Tongue (tissue), 2 donors: ENCODE measurements around the gene RAB6A. TPM values are rescaled to one million over a fixed set of nuclear protein-coding genes. Genes with fewer than 3 reads are reported as not detected.
A peak's percentile ranks its signal among the peaks of the same experiment; 100 is the strongest.

Experiments
- DNase-seq: peaks from one replicate; pipeline ENCODE4 v3.0.0-alpha.2; 2015
- total RNA-seq: library from RNA; depleted of rRNA; stranded (reverse); fragments of >200 nt; gene quantifications from one replicate; pipeline ENCODE4 v1.2.3, GENCODE V29; 2014

RAB6A gene
- total RNA-seq, 1 donor from 2014 or later = 158 TPM

DNA sequence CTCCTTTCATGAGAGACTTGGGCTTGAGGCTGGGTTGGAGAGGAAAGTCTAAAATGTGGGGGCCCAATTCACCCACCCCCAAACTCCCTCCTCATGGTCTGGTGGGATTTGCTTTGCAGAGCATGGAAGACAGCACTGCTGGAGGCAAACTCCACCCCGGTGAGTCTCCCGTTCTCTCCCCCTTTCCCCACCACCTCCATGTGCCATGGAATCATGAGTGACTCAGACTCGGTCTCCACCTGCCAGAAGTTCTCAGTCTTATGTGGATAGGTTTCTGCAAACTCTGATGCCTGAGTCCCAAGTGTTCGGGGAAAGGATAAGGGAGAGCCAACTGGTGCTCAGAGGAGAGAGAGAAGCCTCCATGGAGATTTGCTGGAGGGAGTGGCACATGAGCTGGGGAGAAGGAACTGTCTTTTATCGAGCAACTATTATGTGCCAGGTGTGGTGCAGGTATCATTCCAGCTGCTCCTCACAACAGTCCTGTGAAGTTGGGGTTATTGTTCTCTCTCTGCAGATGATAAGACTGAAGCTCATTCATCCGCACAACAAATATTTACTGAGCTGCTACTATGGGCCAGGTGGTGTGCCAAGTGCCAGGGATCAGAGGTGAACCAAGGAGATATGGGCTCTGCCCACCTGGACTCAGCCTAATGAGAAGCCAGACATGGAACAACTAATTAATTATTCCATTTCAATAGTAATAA, 107.9 kb downstream of the RAB6A start:
- DNase-seq = no peak

DNA sequence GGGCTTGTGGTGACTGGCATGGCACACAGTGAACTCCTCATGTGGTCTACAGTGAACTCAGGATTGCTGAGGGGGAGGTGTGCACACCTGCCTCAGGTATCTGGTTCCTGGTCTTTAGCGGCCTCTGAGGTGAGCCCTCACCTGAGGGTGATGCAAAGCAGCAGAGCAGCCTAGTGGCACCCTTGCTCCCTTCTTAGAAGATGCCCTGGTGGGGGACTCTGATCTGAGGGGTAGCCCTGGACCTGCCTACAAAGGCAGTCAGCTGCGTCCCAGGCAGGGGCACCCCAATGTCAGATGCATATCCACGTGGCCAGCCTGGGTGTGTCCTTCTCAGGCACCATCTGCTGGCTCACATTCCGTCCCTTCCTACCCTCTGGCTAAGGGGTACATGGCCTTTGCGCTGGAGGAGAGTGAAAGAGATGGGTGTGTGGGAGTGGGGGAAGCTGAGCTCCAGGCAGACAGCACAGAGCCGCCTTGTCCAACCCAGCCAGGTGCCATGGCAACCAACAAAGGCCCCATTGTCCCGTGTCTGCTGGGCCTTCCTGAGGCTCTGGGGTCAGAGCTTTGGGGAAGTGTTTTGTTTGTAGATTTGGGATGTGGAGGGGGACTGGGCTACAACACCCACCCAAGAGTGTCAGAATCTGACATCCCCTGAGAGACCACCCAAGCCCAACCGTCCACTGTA, 108.7 kb downstream of the RAB6A start:
- DNase-seq = peak; percentile 68

DNA sequence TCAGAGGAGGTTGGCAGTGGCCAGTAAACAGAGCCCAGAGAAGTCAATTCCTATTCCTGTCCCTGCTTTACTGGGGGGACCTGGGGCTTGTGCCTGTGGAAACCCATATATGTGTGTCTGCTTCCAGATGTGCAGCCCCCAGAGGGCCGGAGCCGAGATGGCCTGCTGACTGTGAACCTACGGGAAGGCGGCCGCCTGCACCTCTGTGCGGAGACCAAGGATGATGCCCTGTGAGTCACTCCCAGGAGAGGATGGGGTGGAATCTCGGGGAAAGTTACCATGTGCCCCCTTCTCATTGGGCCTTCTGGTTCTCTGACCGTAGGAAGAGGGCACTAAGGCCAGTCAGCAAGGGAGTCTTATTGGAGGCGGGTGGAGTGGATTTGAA, 109.2 kb downstream of the RAB6A start:
- DNase-seq = no peak

DNA sequence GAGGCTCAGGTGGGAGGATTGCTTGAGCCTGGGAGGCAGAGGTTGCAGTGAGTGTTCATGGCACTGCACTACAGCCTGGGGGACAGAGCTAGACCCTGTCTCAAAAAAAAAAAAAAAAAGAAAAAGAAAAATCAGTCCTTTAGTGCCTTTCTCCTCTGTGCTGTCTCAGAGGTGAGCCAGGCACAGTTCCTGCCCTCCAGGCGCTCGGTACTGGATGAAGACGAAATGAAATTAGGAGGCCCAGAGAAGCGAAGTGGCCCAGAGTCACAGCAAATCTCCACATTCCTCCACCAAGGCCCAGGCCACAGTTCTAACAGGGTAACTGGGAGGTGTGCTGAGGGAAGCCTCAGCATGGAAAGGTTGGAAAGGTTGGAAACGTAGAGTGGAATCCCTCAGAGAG, 109.6 kb downstream of the RAB6A start:
- DNase-seq = no peak

DNA sequence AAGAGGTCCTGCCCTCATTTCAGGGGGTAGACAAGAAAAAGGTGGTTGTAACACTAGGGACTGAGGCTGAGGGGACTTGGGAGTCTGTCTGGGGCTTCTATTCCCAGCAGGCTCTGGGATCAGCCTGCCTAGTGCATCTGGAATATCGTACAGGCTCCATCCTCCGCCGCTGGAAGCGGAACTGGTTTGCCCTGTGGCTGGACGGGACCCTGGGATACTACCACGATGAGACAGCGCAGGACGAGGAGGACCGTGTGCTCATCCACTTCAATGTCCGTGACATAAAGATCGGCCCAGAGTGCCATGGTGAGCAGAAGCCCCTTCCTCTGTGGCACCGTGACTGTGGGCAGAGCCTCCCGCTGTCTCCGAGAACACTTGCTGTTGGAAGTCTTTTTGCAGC, 110.5 kb downstream of the RAB6A start:
- DNase-seq = no peak

DNA sequence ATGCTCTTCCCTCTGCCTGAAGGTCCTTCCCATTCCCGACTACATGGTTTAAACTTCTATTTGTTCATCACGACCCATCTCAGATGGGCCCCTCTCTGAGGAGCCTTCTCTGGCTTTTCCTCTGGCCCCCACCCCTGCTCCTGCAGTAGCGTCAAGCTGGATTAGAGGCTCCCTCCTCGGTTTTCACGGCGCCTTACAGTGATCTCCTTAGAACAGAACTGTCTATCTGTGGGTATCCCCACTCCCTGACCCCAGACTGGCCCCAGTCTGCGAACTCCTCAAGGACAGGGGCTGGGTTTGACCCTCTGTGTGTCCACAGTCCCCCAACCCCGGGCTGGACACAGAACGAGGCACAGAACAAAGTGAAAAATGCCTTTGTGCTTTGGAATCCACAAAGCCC, 111.7 kb downstream of the RAB6A start:
- no peak for DNase-seq

DNA sequence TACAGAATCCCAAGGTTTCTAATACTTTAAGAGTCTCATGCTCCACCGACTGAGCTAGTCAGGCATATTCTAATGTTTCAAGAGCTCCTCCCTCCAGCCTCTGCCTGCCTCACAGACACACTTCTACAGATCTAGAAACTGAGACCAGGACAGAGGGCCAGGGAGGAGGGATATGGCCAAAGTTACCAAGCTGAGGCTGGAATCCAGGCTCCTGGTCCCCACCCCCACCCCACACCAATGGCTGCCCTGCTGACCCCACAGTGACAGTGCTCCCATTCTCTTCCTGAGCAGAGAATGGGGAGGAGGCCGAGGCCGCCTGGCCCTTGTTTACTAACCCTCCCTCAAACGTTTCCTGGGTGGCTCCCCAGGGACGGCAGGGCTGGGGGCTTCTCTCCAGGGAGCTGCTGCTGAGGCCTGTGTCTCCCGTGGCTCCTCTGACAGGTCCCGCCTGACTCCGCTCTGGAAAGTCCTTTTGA, 112.3 kb downstream of the RAB6A start:
- DNase-seq = no peak

DNA sequence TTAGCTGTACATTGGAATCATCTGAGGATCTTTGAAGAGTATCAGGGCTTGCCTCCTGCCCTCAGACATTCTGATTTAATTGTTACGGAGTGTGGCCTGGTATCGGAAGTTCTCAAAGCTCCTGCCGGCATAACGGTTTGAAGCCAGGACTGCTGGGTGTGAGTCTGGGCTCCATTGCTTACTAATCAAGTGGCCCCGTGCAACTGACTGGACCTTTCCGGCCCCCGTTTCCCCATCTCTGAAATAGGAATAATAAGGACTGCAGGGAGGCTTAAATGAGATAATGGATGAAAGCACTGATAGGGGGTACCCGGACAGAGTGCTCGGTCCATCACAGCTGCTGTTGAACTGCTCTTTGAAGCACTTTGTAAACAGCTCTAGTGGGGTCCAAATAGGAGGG, 112.8 kb downstream of the RAB6A start:
- no peak for DNase-seq

DNA sequence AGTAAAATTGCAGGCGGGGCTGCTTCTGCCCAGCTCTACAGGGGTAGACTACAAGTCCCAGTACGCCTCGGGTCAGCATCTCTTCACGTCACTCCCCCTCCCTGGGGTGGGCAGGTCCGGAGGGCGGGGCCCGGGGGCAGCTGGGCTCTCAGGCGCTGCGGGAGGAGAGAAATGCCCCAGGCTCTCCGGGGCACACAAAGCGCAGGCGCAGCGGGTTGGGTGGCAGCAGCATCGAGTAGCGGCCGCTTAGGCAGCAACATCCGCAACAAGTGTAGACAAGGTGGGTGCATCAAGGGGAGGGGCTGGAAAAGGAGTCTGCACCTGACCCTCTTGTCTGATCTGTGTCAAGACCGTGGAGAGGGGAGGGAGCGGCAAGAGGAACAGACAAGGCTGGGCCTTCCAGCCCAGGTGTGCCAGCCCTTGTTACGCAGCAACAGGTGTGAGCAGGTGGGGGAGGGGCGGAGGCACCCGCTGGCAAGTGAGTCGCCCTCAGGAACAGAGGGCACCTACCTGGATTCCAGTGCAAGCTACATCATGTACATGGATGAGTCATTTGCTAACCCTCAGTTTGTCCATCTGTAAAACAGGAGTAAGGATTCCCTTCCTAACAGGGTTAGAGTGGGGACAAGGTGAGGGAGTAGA, 113.3 kb downstream of the RAB6A start:
- DNase-seq = peak; percentile 90

DNA sequence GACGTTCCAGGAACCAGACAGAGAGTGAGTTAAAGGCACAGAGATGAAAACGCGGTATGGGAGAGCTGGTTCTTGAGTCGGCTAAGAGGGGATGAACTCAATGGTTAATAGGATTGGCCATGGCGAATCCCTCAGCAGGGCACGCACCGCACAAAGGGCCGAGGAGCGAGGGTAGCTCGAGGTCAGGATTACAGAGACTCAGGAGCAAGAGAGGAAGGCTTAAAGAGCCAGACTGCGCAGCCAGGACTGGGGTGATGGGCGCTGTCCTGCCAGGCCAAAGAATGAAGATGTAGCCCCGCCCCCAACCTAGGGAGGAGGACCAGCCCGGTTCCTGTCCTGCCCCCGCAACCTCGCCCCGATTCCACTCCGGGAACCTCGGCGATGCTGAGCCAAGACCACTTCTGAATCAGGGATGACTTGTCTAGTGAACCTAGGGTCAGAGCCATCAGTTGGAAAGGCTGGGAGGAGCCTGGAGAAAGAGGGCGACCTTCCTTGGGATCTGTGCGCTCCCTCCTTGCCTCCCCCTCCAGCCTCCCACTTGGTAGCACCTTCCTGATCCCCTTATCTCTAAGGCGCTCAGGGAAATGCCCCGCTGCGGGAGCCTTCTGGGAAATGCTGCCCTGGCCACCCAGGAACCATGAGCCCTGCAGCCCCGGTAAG, 114.8 kb downstream of the RAB6A start, which contains the start of gene PLEKHB1:
Gene PLEKHB1 (plus strand): TSS at position 610 of the 660 bp plus-strand sequence. CDS start 28 bp downstream, at position 638.
- no peak for DNase-seq

DNA sequence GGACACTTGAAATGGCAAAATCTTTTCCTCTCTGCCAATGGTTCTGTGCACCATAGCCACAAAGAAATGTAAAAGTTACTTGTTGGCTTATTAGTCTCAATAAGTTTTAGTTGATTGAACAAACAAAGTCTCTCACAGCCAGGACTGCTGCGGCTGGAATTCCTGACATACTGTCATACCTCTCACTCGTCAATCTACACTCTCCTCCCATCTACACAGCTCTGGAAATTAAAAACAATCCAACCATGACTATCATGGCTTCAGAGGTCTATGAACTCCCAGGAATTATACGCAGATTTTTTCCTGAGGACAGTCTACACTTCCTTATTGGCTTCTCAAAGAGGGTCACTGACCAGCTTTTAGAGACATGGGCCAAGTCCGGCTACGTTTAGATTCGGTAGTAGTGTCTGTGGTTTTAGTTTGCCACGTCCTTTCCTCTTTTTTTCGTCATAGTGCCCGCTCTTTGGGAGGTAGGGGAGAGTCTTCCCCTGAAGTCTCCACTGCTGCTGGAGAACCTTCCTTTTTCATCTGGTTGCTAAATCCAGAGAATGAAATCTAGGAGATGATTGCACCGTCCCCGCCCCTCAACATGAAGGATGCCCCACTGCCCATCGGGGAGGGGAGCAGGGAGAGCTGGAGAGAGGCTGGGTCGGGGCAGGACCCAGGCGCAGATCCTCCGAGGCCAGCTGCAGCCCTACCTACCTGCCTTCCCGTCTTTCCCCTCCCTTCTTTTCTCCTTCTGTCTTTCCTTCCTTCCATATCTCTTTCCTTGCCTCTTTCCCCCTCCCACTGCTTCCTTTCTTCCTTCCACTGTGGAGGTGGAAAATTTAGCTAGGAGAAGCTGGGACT, 115.5 kb downstream of the RAB6A start:
- DNase-seq = no peak

DNA sequence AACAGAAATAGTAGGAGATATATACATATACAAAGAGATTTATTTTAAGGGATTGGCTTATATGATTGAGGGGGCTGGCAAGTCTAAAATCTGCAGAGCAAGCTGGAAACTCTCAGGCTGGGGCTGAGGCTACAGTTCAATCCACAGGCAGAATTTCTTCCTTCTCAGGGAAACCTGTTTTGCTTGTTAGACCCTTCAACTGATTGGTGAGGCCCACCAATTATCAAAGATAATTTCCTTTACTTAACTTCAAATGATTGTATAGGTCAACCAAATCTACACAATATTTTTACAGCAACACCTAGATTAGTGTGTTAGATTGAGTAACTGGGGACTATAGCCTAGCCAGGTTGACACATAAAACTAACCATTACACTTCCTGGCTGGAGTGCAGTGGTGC, 119.2 kb downstream of the RAB6A start:
- no peak for DNase-seq

DNA sequence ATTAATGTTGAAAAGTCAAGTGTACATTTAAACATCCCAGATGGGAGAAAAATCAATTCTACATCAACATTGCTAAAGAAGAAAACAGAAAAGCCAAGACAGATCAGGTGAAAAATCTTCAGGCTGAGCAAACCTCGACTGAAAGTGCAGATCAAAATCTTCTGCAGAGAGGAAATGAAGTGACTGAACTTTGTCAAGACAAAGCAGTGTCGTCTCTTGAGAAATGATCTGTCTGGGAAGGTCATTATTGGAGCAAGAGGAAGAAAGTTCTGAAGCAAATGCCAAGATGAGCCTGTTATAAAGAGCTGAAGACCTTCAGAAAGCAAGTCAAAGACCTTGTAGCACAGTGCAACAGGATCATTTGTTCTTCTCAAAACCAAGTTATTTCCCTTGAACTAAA, 120.3 kb downstream of the RAB6A start:
- no peak for DNase-seq

DNA sequence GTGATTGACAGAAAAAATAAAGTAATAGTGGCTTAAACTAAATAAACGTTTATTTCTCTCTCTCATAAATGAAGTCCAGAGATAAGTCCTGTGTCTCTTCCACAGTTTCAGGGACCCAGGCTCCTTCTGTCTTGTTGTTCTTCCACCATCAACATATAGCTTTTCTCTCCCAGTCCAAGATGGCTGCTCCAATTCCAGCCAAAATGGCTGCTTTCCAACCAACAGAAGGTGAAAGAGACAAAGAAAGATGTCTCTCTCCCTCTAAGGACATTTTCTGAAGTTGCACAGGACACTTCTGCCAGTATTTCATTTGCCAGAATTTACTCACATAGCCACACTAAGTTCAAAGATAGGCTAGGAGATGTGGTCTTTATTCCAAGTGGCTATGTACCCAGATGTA, 123.9 kb downstream of the RAB6A start:
- no peak for DNase-seq

DNA sequence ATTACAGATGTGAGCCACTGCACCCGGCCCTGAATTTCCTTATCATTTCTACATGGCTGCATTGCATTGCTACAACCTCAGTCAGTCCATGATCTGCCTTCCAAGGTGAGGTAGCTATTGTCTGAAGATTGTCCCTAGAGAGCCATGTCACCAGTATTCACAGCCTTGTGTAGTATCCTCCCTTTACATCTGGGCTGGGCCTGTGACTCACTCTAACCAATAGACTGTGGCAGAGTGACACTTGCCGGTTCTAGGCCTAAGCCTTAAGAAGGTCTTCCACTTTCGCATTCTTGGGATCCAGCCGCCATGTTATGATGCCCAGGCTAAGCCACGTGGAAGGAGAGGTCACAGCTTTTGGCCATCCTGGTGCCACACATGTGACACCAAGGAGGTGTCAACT, 124.6 kb downstream of the RAB6A start:
- no peak for DNase-seq

DNA sequence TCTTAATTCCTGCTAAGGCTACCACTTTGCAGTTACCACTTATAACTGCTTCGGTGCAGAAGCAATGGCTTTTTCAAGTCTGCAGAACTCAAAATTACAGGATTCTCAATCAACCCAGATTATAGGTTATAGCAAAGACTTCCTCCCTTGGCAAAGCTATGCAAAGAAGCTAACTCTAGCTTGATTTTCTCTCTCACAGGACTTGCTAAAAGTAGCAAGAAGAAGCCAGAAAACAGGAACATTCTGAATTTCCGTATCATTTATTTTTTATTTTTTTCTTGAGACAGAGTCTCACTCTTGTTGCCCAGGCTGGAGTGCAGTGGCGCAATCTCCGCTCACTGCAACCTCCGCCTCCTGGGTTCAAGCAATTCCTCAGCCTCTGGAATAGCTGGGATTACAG, 125.2 kb downstream of the RAB6A start:
- no peak for DNase-seq

DNA sequence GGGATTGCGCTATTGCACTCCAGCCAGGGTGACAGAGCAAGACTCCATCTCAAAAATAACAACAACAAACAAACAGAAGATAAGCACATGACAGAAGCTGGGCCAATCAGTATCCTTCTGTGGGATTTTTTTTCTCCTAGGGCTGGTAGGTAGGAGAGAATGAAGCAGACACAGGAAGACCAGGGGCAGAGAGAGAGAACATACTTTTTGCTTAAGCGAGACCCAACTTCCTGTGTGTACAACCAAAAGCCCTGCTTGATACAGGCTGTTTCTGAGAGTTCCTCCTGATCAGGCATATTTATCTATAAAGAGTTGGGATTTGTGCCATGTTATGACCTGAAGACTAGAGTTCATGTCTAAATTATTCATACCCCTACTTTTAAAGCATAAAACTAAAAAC, 126.9 kb downstream of the RAB6A start:
- no peak for DNase-seq

DNA sequence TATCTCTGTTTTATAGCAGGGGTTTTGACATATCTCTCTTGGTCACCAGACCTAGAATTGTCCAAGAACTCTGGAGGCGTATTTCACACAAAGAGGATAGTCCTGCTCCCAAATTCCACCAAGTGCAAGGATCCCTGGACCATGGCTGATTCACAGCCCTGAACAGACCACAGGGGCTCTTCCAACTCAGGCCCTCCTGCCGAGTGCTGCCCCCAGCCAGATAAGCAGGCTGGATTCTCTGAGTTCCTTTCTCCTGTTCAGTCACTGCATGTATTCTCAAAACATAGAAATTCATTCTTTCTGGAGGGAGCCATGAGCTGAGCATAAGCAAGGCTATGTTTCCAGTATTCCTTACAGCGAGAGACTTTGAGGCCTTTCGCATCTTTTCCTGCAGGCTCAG, 127.9 kb downstream of the RAB6A start:
- no peak for DNase-seq

DNA sequence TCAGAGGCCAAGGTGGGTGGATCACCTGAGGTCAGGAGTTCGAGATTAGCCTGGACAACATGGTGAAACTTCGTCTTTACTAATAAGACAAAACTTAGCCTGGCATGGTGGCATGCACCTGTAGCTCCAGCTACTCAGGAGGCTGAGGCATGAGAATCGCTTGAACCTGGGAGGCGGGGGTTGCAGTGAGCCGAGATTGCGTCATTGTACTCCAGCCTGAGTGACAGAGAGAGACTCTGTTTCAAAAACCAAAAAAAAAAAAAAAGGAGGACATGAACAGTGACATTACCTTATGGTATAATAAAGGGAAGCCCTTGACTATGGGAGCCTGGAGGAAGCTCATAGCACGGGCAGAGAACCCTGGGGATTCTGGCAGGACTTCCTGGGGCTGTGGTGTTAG, 131.0 kb downstream of the RAB6A start:
- DNase-seq = no peak

DNA sequence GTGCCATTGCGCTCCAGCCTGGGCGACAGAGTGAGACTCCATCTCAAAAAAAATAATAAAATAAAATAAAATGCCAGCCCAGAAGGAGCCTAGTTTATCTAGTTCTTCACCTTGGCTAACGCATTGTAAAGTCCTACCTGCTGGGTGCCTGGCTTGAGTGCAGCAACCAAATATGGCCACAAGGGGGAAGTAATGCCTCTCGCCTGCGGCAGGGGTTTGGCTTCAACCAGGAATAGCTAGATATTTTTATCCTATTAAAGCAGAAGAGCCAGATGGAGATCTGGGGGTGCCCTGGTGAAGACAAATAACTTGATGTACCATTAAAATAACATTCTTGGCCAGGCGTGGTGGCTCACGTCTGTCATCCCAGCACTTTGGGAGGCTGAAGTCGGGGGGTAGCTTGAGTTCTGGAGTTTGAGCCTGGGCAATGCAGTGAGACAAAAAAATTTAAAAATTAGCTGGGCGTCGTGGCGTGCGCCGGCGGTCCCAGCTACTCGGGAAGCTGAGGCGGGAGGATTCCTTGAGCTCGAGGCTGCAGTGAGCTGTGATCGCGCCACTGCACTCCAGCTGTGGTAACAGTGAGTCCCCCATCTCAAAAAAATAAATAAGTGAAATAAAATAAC, 135.1 kb downstream of the RAB6A start:
- peak; percentile 86 for DNase-seq
